NB4 (cell line): ENCODE measurements around the gene LOC128125822.

Experiments used
- DNase-seq: peaks from one replicate; pipeline ENCODE4 v3.0.0; 2010; ENCODE audit warnings: low read depth
- H3K4me3 ChIP-seq: one replicate; pipeline ENCODE4 v1.5.1; 2011; ENCODE audit warnings: mild to moderate bottlenecking, low read depth, low read length, moderate library complexity
- CTCF ChIP-seq: IDR thresholded peaks from one replicate; pipeline ENCODE4 v1.5.1; 2012; ENCODE audit warnings: low read depth, low read length
- MAX ChIP-seq: IDR thresholded peaks from 2 replicates; pipeline ENCODE4 v1.6.1; 2011; ENCODE audit warnings: low read depth, low read length
- MYC ChIP-seq: IDR thresholded peaks from 2 replicates; pipeline ENCODE4 v1.6.1; 2011; ENCODE audit warnings: low read depth, low read length
- POLR2A ChIP-seq: IDR thresholded peaks from 2 replicates; pipeline ENCODE4 v1.6.1; 2011; ENCODE audit warnings: mild to moderate bottlenecking; ENCODE audit not compliant: insufficient read length; ENCODE audit errors: extremely low read depth

LOC128125822 gene

GRCh38 chr6:63546697-63547096 lies 25.6 kb upstream of the LOC128125822 start:
- DNase-seq = no peak
- TF ChIP-seq POLR2A (no peak), MAX (no peak), MYC (no peak), CTCF (no peak)
- H3K4me3 ChIP-seq = no peak overlapping the region

GRCh38 chr6:63549076-63549475 lies 23.2 kb upstream of the LOC128125822 start:
- TF ChIP-seq POLR2A (no peak), CTCF (no peak), MAX (no peak), MYC (no peak)
- no peak overlapping the region for H3K4me3 ChIP-seq
- no peak for DNase-seq

GRCh38 chr6:63553208-63553607 lies 19.1 kb upstream of the LOC128125822 start:
- no peak overlapping the region for H3K4me3 ChIP-seq
- no peak for TF ChIP-seq MAX
- no peak for TF ChIP-seq CTCF
- no peak for TF ChIP-seq POLR2A
- TF ChIP-seq MYC = no peak
- no peak for DNase-seq

GRCh38 chr6:63553900-63554299 lies 18.4 kb upstream of the LOC128125822 start:
- no peak for TF ChIP-seq MYC
- TF ChIP-seq MAX = no peak
- no peak for TF ChIP-seq POLR2A
- no peak for TF ChIP-seq CTCF
- no peak for DNase-seq
- H3K4me3 ChIP-seq = no peak overlapping the region

- no peak overlapping the region for H3K4me3 ChIP-seq
- TF ChIP-seq MAX (no peak), POLR2A (no peak), MYC (no peak), CTCF (no peak)
- DNase-seq = no peak
Observed at GRCh38 chr6:63554782-63555181, 17.5 kb upstream of the LOC128125822 start.

GRCh38 chr6:63556369-63556768 lies 15.9 kb upstream of the LOC128125822 start:
- no peak overlapping the region for H3K4me3 ChIP-seq
- DNase-seq = no peak
- TF ChIP-seq POLR2A (no peak), MAX (no peak), CTCF (no peak), MYC (no peak)
